ENCODE results near the gene FGFR1OP2.

Gene FGFR1OP2

GRCh38 chr12:27005495-27005894, 67.2 kb downstream of the FGFR1OP2 start:
- DNase-seq: no peak

GRCh38 chr12:27006797-27007467, 68.7 kb downstream of the FGFR1OP2 start:
- DNase-seq: no peak

DNA sequence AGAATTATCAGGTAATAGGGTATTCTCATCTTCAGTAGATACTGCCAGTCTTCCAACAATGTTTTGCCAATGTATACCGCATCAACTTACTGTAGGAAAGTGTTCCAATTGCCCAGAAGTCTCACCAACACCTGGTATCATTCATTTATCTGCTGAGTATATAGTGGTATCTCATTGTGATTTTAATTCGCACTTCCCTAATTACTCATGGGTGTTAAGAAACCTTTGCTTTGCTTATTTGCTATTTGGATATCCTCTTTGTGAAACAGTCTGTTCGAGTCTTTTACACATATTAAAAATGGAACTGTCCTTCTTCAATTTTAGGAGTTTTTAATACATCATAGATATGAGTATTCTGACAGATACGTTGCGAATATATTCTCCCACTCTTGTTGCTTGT, 69.8 kb downstream of the FGFR1OP2 start:
- DNase-seq: no peak

GRCh38 chr12:27009881-27010301, 71.6 kb downstream of the FGFR1OP2 start:
- DNase-seq: no peak

GRCh38 chr12:27012239-27012981, 74.1 kb downstream of the FGFR1OP2 start:
- DNase-seq: no peak

DNA sequence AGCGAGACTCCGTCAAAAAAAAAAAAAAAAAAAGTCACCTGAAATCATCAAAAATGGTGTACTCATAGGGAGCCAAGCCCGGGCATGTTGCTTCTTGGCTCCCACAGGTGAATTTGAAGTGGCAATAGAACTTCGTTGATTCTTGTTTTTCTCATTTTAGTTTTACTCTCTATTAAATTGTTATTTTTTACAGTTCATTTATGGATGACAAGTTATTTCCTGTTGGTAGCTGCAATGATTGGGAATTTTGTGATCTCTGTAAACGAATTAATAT, 74.6 kb downstream of the FGFR1OP2 start:
- no peak for DNase-seq

- no peak for DNase-seq
Measured at GRCh38 chr12:27013611-27014084, 75.4 kb downstream of the FGFR1OP2 start.

- peak; percentile 90 for DNase-seq
Measured at GRCh38 chr12:27014085-27014858, 76.0 kb downstream of the FGFR1OP2 start, which contains the start of gene TM7SF3. Gene TM7SF3, minus strand, starts transcription at chr12:27014384. Its CDS starts 216 bp downstream, at chr12:27014168.

- DNase-seq: no peak
Measured at GRCh38 chr12:27014859-27015729, 76.8 kb downstream of the FGFR1OP2 start.

GRCh38 chr12:27015730-27016076, 77.4 kb downstream of the FGFR1OP2 start:
- no peak for DNase-seq

All from left hindlimb (tissue), 1 donor.